ENCODE results near the gene ACBD4.

Gene ACBD4

GRCh38 chr17:45128989-45129388 is 6.5 kb upstream of the ACBD4 start:
- no peak overlapping the region for H3K4me3 ChIP-seq (ENCODE audit: control insufficient read depth, low read depth, low read length)
- DNase-seq (ENCODE audit: low read depth), result no peak
- no peak for TF ChIP-seq CTCF (IDR thresholded peaks at IDR 0.05; ENCODE audit: control insufficient read depth, insufficient read depth, low read depth, low read length, missing control alignments)

- TF ChIP-seq CTCF (IDR thresholded peaks at IDR 0.05; ENCODE audit: control insufficient read depth, insufficient read depth, low read depth, low read length, missing control alignments), result no peak
- no peak overlapping the region for H3K4me3 ChIP-seq (ENCODE audit: control insufficient read depth, low read depth, low read length)
- DNase-seq (ENCODE audit: low read depth), result no peak
Observed at GRCh38 chr17:45129426-45129939, 6.0 kb upstream of the ACBD4 start.

GRCh38 chr17:45129940-45130680 is 5.4 kb upstream of the ACBD4 start:
- DNase-seq (ENCODE audit: low read depth), result no peak
- no peak overlapping the region for H3K4me3 ChIP-seq (ENCODE audit: control insufficient read depth, low read depth, low read length)
- no peak for TF ChIP-seq CTCF (IDR thresholded peaks at IDR 0.05; ENCODE audit: control insufficient read depth, insufficient read depth, low read depth, low read length, missing control alignments)

- no peak for TF ChIP-seq CTCF (IDR thresholded peaks at IDR 0.05; ENCODE audit: control insufficient read depth, insufficient read depth, low read depth, low read length, missing control alignments)
- no peak for DNase-seq (ENCODE audit: low read depth)
- peak overlapping the region; percentile 60 for H3K4me3 ChIP-seq (ENCODE audit: control insufficient read depth, low read depth, low read length)
Observed at GRCh38 chr17:45130681-45131615, 4.5 kb upstream of the ACBD4 start.

- no peak for DNase-seq (ENCODE audit: low read depth)
- peak; percentile 85 for TF ChIP-seq CTCF (IDR thresholded peaks at IDR 0.05; ENCODE audit: control insufficient read depth, insufficient read depth, low read depth, low read length, missing control alignments)
- H3K4me3 ChIP-seq (ENCODE audit: control insufficient read depth, low read depth, low read length), result peak overlapping the region; percentile 60
Observed at GRCh38 chr17:45131616-45132319, 3.7 kb upstream of the ACBD4 start.

- no peak for DNase-seq (ENCODE audit: low read depth)
- no peak for TF ChIP-seq CTCF (IDR thresholded peaks at IDR 0.05; ENCODE audit: control insufficient read depth, insufficient read depth, low read depth, low read length, missing control alignments)
- peak within 1 kb of the TSS; percentile 60 for H3K4me3 ChIP-seq (ENCODE audit: control insufficient read depth, low read depth, low read length)
Observed at GRCh38 chr17:45132320-45132571, 3.2 kb upstream of the ACBD4 start, which contains the start of gene PLCD3. Gene PLCD3, minus strand, starts transcription at chr17:45132515. Its CDS starts 105 bp downstream, at chr17:45132410.
